GM13977 (cell line): ENCODE data around the gene DCTN4.

ENCODE experiments used
- DNase-seq: peaks from one replicate; pipeline ENCODE4 v3.0.0; 2012; ENCODE audit warnings: low spot score
- in situ Hi-C: fragments of 300-500 bp; cut with MboI; formaldehyde crosslinking; loops from one replicate; pipeline ENCODE4 v1.12.0; 2022; ENCODE audit warnings: low sequenced_read_pairs, low pct_unique_long_range_greater_than_20kb, mixed read lengths, inconsistent platforms; ENCODE audit not compliant: unreplicated experiment
- TF ChIP-seq, protein P1 (sequence below): IDR thresholded peaks from 2 replicates; pipeline ENCODE4 v1.5.1; 2012; ENCODE audit warnings: mild to moderate bottlenecking, control low read depth; ENCODE audit not compliant: insufficient read depth; ENCODE audit errors: extremely low read depth, missing control alignments

DCTN4 gene

DNA sequence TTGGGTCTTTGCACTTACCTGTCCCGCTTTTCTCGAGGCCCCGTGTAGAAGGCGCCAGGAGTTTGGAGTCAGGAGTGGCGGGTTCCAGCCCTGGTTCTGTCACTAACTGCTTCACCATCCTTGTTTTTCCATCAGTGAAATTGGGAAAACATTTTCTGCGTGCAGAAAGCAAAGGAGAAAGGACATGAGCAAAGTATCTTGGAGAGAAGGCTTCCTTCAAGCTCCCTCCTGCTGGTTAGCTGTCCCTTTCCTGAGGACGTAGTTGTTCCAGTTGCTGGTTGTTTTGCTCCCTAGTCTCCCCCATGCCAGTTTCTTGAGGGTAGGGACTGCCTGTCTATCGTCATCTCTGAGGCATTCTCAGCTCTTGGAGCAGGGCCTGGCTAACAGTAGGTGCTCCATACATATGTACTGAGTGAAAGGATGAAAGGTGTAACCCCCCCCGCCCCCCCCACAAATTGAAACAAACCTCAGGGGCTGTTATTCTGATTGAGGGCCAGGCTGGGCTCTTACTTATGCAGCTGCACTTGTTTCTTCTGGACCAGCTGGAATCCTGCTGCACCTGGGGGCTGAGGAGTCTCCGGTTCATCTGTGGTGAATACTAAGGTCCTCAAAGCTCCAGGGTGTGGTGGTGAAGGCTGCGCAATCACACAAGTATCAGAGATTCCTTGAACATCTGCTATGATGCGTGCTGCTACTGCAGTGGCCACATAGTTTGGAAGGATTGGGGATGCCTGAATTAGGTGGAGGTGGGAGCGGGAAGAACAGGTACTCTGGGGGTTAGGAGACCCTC is 20.8 kb upstream of the DCTN4 start:
- DNase-seq, result peak; percentile 12
- in situ Hi-C loops, result no loop called here
- TF ChIP-seq, protein P1, sequence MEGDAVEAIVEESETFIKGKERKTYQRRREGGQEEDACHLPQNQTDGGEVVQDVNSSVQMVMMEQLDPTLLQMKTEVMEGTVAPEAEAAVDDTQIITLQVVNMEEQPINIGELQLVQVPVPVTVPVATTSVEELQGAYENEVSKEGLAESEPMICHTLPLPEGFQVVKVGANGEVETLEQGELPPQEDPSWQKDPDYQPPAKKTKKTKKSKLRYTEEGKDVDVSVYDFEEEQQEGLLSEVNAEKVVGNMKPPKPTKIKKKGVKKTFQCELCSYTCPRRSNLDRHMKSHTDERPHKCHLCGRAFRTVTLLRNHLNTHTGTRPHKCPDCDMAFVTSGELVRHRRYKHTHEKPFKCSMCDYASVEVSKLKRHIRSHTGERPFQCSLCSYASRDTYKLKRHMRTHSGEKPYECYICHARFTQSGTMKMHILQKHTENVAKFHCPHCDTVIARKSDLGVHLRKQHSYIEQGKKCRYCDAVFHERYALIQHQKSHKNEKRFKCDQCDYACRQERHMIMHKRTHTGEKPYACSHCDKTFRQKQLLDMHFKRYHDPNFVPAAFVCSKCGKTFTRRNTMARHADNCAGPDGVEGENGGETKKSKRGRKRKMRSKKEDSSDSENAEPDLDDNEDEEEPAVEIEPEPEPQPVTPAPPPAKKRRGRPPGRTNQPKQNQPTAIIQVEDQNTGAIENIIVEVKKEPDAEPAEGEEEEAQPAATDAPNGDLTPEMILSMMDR, result no peak

DNA sequence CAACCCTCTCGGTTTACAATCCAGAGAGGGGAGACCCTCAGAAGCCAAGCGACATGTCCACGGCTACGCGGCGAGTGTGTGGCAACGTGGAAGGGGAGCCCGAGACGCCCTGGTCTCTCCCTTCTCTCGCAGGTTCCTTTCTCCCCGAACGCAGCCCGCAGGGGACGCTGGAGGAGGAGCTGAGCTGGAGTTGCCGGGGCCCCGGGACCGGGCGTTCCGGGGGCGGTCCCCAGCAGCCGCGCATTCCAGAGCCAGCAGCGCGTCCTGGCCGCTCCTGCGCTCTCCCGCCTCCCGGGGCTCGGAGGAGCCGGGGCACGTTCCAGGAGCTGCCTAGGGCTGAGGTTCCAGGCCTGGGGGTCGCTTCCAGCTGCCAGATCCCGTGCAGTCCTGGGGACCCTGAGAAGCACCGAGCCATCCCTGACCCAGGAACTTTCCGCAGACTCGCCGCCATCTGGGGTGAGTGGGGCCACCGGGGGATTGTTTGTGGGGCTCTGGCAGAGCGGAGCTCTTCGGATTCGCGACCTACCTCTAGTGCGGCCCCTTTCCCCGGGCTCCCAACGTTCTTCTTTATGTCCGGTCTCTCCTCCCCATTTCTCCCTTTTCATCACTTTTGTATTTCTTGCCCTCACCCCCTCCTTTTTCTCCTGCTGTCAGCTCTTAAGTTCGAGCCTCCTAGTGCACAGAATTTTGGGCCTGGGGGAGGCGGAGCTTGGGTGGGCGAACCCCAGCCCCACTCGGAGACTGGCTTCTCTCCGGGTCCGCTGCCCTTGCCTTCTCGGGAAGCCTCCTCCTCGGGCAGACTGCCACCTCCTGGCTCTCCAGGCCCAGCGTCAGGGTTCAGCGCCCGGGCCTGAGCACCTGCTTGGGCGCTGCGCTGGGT is 19.9 kb upstream of the DCTN4 start, which contains the start of gene SMIM3:
TSS of gene SMIM3 (plus strand) at position 241 of the 880 bp plus-strand sequence. CDS start 16,684 bp downstream, outside the sequence.
- DNase-seq, result peak; percentile 48
- TF ChIP-seq, protein P1, result peak; percentile 75
- in situ Hi-C loops, result no loop called here

DNA sequence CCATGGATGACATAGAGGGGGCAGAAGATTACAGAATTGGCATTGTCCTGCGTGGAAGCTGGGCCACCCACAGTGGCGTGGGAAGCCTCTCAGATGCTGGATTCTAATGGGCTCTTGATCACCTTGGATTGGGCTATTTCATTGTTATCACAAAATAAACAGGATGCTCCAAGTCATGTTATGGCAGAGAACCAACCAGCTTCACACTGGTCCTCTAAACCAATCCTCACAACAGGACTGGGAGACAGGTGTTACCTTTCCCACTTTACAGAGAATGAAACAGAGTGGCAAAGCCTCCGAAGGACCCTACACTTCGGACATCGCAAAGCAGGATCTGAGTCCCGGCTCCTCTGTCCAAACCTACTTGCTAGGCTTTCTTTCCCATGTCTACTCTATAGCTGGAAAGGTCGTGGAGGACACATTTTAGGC is 19.3 kb upstream of the DCTN4 start:
- TF ChIP-seq, protein P1, result no peak
- in situ Hi-C loops, result no loop called here
- no peak for DNase-seq

DNA sequence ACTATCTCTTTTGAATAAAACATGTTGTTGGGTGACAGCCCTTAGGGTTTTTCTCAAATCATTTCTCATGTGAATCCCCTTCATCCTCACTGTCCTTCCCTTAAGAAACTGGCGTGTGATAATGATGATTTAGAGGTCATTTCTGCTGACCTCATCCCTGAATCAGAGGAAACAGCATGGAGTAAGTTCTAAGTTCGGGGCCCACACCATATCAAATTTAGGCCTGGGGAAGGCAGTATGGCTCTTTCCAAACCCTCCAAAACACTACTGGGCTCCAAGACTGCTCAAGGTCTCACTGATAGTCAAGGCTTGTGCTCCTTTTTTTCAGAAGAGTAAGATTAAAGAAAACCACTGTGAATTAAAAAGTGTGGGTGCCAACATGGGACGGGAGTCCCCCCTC is 18.9 kb upstream of the DCTN4 start:
- in situ Hi-C loops, result no loop called here
- TF ChIP-seq, protein P1, result no peak
- no peak for DNase-seq

DNA sequence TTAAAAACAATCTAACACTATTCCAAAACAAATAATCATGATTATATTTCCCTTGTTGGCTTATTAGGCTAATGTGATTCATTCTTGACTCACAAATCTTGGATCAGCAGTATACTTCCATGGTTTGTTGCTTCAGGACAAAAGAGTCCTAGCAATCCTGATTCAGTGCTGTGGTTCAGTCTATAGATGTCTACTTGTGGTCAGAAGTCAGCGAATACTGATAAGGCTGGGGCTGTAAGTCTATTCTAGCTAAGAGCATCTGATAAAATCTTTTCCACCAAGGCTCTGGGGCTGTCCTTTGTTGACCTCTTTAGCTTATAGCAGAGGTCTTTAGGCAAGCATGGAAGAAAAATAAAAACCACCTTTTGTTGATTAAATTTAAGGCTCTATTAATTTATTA is 15.3 kb upstream of the DCTN4 start:
- TF ChIP-seq, protein P1, result no peak
- no peak for DNase-seq
- in situ Hi-C loops, result no loop called here

DNA sequence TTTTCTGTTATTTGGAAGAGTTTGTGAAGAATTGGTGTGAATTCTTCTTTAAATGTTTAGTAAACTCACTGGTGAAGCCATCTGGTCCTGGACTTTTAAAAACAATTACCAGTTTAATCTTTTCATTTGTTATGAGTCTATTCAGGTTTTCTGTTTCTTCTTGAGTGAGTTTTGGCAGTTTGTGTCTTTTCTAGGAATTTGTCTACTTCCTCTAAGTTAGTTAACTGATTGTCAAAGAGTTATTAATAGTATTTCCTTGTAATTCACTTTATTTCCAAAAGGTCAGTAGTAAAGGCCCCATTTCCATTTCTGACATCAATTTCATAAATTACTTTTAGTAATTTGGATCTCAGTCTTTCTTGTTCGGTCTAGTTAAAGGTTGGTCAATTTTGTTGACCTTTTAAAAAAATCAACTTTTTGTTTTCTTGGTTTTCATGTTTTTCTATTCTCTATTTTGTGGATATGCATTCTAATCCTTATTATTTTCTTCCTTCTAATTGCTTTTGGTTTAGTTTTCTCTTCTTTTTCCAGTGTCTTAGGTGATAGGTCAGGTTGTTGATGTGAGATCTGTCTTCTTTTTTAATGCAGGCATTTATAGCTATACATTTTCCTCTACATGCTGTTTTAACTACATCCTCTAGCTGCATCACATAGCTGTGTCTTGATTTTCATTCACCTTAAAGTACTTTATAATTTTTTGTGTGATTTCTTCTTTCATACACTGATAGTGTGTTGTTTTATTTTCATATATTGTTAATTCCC is 12.4 kb upstream of the DCTN4 start:
- no peak for DNase-seq
- TF ChIP-seq, protein P1, result no peak
- in situ Hi-C loops, result no loop called here
